ENCODE measurements around the gene TNN.
"Not testable (repeated sequence)": the region's sequence is repeated elsewhere in the genome, so short reads cannot be mapped to it uniquely, and the experiment has no call there.

Gene TNN

DNA sequence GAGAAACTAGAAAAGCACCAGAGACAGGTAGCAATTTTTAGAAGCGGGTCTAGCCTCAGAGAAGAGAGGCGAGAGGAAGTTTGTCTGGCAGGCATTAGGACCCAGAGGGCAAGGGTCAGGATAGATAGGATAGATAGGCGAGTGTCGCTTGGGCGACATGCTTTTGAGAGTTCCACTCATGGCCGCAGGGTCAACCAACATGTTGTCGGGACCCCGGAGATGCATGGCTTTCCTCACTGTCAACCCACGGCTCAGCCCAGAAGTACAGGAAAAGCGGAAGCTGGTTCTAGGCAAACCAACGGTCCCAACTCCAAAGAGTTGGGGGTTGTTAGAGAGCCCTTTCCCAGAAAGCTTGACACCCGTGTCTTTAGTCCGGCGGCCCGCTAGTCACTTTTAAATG, 38.9 kb downstream of the TNN start:
- not testable (repeated sequence) for DNase-seq (ENCODE audit: low read depth in 2 of 2)

DNA sequence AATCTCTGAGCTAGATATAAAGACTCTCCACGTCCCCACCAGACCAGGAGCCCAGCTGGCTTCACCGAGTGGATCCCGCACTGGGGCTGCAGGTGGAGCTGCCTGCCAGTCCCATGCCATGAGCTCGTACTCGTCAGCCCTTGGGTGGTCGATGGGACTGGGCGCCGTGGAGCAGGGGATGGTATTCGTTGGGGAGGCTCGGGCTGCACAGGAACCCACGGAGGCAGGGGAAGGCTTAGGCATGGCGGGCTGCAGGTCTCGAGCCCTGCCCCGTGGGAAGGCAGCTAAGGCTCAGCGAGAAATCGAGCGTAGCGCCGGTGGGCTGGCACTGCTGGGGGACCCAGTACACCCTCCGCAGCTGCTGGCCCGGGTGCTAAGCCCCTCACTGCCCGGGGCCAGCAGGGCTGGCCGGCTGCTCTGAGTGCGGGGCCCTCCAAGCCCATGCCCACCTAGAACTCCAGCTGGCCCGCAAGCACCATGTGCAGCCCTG, 40.7 kb downstream of the TNN start:
- DNase-seq (ENCODE audit: low read depth in 2 of 2), result not testable (repeated sequence)

DNA sequence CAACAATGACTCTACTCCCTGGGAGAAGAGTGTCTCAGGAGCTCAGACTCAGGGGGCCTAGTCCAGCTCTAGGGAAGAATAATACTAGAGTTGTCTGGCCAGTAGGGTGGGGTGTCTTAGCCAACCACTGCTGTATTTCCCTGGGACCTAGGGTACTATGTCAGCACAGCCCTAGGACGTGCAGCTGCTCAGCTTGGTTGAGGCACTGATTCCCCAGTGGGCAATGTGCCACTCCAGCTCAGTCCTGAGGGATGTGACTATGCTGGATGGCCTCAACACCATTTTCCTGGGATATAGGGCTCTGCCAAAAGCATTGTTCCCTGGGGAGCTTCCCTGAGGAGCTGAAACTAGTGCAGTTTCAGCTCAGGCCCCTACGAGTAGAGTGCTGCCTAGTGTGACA, 47.4 kb downstream of the TNN start:
- DNase-seq (ENCODE audit: low read depth in 2 of 2), result no peak

DNA sequence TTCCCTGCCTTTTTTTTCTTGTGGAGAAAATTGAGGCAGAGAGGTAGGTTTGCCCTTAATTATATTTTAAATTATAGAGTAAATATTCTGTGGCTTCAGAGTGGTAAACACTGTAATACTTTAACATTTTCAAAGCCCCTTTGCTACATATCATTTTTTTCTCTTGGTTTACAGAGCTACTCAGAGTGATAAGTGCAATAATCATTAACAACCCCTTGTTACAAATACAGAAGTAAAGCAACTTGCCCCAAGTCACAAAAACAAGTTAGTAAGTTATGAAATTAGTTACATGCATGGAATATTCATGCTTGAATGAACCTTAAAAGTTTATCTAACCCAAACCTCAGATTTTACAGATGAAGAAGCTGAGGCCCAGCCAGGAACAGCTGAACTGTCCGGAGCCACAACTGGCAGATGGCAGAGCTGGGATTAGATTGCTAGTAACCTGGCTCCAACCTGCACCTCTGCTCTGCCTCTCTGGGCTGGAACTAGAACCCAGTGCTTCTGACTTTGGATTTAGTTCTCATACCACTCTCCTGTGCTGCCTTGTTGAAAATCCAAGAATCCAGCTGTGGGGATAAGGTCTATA, 48.7 kb downstream of the TNN start:
- no peak for DNase-seq (ENCODE audit: low read depth in 2 of 2)

DNA sequence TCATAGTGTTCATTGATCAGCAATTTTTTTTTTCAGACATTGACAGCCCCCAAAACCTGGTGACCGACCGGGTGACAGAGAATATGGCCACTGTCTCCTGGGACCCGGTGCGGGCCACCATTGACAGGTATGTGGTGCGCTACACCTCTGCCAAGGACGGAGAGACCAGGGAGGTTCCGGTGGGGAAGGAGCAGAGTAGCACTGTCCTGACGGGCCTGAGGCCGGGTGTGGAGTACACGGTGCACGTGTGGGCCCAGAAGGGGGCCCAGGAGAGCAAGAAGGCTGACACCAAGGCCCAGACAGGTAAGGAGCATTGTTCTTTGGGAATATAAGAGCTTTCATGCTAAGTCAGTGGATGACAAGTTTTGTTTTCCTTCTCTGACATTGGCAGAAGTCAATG, 49.3 kb downstream of the TNN start:
- DNase-seq (ENCODE audit: low read depth in 2 of 2), result no peak

DNA sequence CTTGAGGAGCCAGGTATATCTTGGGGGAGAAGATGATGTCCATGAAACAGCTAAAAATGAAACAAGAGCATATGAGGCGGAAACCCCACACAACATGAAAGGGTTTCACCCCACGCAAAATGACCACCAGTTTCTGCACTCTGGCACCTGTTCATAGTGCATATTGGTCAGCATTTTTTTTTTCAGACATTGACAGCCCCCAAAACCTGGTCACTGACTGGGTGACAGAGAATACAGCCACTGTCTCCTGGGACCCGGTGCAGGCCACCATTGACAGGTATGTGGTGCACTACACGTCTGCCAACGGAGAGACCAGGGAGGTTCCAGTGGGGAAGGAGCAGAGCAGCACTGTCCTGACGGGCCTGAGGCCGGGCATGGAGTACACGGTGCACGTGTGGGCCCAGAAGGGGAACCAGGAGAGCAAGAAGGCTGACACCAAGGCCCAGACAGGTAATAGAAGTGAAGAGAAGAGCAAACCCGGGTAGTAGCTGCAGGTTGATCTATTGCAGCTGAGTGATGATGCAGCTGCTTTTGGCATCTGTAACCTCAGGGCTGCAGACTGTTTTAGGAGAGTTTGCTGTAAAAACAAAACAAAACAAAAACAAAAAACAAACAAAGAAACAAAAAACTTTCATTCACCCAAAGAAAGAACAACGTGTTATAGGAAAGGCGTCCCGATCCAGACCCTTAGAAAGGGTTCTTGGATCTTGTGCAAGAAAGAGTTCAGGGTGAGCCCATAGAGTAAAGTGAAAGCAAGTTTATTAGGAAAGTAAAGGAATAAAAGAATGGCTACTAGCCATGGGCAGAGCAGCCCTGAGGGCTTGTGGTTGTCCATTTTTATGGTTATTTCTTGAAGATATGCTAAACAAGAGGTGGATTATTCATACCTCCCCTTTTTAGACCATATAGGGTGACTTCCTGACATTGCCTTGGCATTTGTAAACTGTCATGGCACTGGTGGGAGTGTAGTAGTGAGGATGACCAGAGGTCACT, 51.0 kb downstream of the TNN start:
- no peak for DNase-seq (ENCODE audit: low read depth in 2 of 2)

DNA sequence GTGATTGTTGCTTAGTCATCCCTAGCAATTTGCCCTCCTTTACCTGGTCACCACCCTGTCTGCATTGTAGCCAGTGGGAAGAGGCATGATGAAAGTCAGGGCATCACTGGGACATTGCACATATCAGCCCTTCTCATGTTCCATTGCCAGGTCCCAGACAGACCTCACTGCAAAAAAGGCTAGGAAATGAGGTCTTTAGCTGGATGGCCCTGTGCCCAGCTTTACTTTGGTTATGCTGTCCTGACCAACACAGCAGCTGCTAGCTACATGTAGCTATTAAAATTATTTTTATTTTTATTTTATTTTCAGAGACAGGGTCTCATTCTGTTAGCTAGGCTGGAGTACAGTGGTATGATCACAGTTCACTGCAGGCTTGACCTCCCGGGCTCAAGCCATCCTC, 52.9 kb downstream of the TNN start:
- no peak for DNase-seq (ENCODE audit: low read depth in 2 of 2)

DNA sequence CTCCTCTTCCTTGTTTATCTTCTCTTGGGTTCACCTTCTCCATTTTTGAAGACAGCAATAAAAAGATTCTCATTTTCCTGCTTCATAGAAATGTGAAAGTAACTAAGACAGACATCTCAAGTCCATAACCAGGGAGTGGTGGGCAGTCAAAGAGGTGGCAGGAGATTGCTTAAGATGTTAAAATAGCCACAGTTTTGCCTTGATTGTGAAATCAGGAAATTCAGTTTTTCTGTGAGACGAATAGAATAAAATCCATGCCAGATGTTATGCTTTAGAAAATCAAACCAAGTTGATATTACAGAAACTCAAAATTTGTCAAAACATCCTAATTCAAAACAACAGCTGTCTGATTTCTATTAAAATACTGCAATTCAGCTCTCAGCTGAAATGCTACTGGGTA, 57.2 kb downstream of the TNN start:
- DNase-seq (ENCODE audit: low read depth in 2 of 2), result no peak

DNA sequence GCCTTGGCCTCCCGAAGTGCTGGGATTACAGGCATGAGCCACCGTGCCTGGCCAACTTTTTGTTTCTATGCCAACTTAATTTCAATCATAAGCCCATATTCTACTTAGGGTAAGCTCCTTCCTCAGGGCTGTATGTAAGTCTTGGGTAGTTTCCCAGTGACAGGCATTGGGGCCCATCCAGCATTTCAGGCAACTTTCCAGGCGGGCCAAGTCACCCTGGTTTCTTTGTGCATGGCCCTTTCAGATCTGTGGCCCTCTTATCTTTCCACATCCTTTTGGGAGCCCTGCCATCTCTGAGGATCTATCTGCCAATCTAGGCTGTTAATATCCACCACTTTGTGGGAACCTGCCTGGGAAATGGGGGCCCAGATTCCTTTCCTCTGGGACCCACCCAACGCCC, 58.7 kb downstream of the TNN start:
- DNase-seq (ENCODE audit: low read depth in 2 of 2), result no peak

DNA sequence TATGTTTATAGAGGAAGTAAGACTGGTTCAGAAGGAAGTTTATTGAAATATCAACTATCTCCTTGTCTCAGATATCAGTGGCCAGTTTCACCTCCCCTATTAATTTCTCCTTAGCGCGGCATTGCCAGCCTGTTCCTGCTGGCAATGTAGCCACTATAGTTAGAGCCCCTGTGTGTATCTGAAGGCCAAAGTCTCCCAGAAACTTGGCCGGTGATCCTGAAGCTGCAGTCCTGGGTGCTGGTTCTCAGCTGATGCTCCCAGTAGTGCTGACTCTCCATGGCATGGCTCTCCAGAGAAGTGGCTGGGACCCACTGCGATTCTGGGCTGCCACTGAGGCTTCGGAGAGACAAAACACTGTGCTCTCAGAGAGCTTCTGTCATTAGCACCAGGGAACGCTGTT, 59.9 kb downstream of the TNN start:
- no peak for DNase-seq (ENCODE audit: low read depth in 2 of 2)

DNA sequence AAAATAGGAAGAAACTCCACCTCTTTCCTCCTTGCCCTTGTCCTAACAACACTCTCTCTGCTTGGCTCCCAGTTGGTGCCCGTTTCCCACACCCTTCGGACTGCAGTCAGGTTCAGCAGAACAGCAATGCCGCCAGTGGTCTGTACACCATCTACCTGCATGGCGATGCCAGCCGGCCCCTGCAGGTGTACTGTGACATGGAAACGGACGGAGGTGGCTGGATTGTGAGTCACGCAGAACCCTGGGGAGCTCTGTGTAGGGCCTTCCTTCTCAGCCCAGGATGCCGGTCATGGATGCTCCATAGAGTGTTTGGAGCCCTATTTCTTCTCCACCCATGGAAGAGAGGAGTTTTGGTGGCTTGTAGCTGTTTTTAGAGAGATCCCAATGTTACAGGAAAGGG, 60.9 kb downstream of the TNN start:
- no peak for DNase-seq (ENCODE audit: low read depth in 2 of 2)

DNA sequence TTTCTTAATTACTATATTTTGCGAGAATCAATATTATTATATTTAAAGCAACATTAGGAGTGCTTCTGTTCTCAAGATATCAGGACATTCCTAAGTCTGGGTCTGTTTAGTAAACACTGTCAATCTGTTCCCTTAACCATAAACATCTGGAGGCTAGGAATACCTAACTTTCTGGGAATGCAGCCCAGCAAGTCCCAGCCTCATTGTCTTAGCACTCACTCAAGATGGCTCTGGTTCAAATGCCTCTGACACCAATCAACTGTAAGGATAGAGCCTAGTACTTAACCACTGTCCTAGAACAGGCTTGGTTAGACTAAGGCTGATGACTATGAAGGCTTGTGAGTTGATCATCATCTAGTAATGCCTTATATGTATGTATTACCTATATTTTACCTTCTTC, 61.5 kb downstream of the TNN start:
- DNase-seq (ENCODE audit: low read depth in 2 of 2), result no peak

DNA sequence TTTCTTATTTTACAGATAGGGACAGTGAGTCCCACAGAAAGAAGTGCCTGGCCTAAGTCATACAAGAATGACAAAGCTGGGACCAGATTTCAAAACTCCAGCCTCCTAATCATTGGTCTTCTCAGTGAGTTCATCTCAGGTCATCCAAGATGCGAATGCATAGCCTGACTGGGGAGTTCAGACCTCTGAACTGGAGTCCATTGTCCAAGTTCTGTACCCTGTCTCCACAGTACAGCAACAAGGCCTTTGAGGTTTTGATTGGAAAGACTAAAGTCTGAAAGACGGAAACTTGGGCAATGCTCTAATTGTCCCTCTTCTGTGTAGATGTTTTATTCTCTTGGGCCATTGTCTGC, 62.0 kb downstream of the TNN start:
- DNase-seq (ENCODE audit: low read depth in 2 of 2), result no peak

DNA sequence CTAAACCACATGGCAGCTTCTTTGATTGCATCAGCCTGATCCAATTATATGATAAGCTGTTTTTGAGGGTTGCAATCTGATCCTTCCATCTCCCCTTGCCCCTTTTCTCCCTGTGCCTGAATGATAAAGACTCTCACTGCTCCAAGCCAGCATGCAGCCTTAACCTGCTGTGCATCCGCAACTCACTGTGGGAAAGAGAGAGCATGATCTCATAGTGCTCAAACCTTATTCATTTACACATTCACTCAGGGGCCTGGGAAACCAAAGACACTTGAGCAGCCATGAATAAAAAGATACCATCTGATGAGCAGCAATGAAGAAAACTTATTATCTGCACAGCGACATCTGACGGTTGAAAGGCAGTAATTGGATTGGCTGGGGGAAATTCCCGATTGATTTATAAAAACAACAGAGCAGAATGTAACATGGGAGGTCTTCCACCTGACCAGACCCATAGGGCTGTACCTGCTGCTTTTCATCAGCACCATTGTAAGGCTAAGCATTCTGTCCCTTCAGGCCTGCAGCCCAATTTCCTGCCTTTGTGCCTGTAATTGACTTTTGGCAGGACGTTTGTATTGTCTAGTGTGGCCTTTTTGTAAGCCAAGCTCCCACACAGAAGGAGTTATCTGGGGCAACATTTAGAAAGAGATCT, 62.5 kb downstream of the TNN start:
- no peak for DNase-seq (ENCODE audit: low read depth in 2 of 2)

DNA sequence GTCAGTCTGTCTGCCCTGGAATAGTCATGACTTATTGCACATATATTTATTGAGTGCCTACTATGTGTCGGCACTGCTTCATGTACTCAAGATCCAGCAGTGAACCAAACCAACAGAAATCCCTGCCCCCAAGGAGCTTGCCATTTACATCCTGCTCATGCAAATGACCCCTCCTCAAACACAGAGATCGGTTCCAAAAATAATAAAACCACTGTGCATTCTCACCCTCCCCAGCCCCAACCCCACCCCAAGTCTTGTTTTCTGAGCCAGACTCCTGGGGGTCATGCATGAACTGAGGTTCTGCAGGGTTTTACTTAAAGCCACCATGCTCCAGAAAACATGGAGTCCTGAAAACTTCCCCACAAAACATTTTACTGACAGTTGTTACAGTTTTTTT, 63.0 kb downstream of the TNN start:
- no peak for DNase-seq (ENCODE audit: low read depth in 2 of 2)

DNA sequence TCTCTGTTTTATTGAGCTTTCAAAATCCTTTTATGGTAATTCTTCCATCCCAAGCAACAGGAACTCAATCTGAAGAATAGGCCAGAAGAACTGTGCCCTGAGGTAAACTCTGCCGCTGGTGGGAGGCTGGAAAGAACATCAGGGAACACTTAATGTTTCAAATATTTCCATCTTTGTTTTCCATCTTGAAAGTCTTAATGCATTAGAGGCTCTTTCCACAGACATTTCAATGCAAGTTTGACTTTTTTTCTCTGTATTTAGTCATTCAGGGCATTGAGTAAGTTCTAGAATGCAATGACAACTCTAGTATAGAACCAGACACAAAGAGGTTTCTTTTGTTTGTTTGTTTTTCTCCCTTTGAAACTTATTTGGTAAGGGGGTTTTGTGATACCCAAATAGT, 63.5 kb downstream of the TNN start:
- DNase-seq (ENCODE audit: low read depth in 2 of 2), result no peak

DNA sequence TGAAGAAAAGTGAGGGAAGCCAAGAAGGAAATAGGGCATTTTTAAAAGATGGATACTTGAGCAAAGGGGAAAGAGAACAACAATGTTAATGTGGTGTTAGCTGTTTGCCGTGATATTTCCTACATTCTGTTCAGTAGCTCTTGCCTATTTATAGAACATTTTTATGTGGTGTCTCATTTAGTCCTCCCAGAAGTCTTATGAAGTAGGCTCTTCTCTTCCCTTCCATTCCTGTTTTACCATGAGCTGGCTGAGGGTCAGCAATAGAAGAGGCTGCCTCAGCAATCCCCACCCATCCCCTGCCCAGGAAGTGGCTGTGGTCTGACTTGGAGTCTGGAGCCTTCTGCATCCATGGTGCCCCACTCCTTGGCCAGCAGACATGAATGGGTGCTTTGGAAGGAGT, 64.8 kb downstream of the TNN start:
- no peak for DNase-seq (ENCODE audit: low read depth in 2 of 2)

DNA sequence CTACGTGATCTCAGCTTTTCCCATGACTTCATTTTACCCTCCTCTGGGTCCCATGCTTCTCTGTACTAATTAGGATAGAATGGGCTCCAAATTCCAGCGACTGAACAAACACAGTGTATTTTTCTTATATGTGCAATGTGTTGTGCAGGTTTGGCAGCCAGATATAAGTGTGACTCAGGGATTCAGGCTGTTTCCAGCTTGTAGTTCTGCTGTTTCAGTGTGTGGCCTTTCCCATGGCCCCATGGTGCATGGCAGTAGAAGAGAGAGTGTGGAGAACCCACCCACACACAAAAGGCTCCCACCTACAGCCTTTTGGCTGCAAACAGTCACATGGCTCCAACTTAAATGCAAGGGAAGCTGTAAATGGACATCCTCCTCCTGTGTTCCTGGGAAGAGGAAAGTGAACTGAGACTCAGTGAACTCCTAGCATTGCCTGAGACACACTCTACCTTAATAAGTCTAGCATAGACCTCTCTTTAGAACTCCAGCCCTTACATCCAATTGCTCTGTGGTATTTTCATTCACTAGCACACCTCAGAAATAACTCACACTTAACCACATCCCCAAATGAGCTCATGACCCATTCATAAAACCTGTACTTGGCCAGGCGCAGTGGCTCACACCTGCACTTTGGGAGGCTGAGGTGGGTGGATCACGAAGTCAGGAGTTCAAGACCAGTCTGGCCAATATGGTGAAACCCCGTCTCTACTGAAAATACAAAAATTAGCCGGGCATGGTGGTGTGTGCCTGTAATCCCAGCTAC, 66.2 kb downstream of the TNN start:
- no peak for DNase-seq (ENCODE audit: low read depth in 2 of 2)

DNA sequence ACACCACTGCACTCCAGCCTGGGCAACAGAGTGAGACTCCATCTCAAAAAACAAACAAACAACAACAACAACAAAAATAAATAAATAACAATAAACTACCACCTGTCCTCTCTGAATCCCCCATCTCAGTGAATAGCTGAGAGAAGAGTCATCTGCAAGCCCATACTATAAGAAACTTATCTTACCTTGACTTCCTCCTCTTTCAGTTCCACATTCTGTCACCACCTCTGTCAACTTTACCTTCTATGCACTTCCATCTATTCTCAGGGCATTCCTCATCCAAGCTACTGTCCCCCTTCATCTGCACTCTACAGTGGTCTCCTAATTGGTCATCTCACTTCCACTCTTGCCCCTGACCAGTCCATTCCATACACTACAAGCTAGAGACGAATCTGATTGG, 66.9 kb downstream of the TNN start:
- DNase-seq (ENCODE audit: low read depth in 2 of 2), result no peak

DNA sequence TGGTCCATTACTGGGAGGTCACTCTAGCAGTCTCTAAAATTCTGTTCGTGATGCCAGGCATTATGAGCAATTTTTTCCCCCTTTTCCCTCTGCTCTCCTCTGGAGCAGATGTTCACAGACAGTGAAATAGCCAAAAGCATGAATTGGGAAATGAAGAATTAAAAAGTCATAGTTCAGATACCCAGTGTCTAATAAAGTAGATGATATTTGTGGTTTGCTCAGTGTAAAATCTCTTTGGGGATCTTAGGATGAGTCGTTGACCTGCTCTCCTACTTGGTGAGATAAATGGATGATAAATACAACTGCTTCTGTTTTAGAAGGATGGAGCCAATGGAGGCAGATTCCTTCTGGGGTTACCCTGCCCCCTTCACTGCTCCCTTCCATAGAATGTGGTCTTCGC, 68.6 kb downstream of the TNN start:
- DNase-seq (ENCODE audit: low read depth in 2 of 2), result no peak

DNA sequence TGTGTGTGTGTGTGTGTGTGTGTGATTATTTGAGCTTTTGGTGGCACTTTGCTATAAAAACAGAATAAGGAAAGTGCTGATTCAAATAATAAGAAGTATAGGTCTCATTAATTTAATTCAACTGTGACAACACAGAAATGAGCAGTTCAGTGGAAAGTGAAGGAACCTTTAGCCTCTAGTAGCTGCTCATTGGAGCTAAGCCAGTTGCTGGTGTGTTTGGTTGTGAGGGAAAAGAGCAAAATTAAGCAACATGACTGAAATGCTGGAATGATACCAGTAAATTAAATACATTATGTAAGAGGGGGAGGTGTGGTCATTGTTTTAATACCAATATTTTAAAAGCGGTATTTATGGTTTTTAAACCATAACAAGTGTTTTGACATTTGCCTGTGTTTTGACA, 69.7 kb downstream of the TNN start:
- no peak for DNase-seq (ENCODE audit: low read depth in 2 of 2)

DNA sequence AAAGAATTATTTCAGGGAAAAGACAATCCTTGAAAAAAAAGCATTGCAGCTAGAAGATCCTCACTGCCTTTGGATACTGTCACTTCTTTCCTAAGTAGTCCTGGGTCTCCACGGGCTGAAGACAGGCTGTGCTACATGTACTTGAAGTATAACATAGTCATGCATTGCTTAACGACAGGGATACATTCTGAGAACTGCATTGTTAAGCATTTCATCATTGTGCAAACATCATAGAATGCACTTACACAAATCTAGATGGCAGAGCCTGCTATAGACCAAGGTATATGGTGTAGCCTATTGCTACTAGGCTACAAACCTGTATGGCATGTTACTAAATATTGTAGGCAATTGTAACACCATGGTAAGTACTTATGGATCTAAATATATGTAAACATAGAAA, 70.9 kb downstream of the TNN start:
- no peak for DNase-seq (ENCODE audit: low read depth in 2 of 2)

Data from activated CD8-positive, alpha-beta memory T cell treated with anti-CD3 and anti-CD28 coated beads for 4 hours (primary cell).